Measurements from ENCODE around the gene KLHDC10.
"Not testable (repeated sequence)": the region's sequence is repeated elsewhere in the genome, so short reads cannot be mapped to it uniquely, and the experiment has no call there.

Gene KLHDC10, protein sequence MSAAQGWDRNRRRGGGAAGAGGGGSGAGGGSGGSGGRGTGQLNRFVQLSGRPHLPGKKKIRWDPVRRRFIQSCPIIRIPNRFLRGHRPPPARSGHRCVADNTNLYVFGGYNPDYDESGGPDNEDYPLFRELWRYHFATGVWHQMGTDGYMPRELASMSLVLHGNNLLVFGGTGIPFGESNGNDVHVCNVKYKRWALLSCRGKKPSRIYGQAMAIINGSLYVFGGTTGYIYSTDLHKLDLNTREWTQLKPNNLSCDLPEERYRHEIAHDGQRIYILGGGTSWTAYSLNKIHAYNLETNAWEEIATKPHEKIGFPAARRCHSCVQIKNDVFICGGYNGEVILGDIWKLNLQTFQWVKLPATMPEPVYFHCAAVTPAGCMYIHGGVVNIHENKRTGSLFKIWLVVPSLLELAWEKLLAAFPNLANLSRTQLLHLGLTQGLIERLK

GRCh38 chr7:130069978-130070860 lies at the start of gene KLHDC10:
Gene KLHDC10, plus strand, starts transcription at chr7:130070534. Its CDS starts 110 bp downstream, at chr7:130070644.
- peak; percentile 95 for DNase-seq

DNA sequence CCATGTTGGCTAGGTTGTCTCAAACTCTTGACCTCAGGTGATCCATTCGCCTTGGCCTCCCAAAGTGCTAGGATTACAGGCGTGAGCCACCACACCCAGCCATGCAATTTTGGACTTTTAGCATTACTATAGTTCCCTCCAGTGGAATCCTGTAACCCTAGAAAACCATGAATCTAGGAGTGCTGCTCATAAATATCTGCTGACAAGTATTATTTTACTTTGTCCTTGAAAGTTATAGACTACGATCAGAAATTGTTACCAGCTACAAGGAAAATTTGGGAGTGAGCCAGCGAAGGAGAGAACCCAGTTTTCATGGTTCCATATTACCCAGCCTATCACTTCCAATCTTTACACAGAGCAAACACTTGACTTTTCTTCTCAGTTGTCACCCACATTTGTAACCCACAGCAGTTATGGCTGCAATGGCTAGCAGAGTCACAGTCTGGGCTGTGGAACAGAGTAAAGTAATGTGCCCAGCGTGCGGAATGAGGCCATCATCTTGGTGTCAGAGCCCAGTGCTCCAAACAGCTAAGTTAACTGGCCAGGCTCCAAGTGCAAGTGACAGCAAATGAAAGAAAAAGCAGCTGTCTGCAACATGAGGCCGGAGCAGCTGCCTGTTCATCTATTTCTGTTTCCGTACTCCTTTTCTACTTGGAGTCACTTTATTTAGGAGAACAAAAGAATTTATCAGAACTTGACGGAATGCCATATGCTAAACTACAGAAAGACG lies 49.1 kb upstream of the KLHDC10 start:
- DNase-seq, result no peak

DNA sequence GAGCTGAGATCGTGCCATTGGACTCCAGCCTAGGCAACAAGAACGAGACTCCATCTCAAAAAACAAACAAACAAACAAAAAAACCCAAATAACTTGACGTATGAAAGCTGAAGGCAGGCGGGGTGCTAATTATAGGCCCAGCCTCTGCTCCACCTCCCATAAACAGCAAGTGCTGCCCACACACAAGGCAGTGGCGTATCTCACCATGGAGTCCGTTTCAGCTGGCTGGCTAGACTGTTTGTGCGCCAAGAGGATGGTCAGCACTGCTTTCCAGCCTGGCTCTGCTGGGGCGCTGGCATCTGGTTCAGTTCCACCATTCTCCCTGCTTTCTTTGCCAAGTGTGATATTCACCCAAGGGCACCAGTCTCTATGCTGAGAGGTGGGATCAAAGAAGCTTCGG lies 48.2 kb upstream of the KLHDC10 start:
- no peak for DNase-seq

DNA sequence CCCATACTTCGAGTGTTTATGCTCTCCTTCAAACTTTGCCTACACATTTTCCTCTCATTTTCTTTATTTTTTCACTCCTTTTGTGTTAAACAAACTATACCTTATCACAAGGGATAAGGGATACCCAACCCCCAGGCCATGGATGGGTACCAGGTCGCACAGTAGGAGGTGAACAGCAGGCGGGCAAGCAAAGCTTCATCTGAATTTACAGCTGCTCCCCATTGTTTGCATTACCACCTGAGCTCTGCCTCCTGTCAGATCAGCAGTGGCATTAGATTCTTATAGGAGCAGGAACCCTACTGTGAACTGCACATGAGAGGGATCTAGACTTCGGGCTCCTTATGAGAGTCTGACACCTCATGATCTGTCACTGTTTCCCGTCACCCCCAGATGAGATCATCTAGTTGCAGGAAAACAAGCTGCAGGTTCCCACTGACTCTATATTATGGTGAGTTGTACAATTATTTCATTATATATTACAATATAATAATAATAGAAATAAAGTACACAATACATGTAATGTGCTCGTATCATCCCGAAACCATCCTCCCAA lies 47.6 kb upstream of the KLHDC10 start:
- DNase-seq, result no peak

GRCh38 chr7:130024390-130024789 lies 45.9 kb upstream of the KLHDC10 start:
- no peak for DNase-seq

- no peak for DNase-seq
These were observed 37.6 kb upstream of the KLHDC10 start for GRCh38 chr7:130032698-130033097.

- no peak for DNase-seq
These were observed 32.6 kb upstream of the KLHDC10 start for GRCh38 chr7:130037703-130038102.

DNA sequence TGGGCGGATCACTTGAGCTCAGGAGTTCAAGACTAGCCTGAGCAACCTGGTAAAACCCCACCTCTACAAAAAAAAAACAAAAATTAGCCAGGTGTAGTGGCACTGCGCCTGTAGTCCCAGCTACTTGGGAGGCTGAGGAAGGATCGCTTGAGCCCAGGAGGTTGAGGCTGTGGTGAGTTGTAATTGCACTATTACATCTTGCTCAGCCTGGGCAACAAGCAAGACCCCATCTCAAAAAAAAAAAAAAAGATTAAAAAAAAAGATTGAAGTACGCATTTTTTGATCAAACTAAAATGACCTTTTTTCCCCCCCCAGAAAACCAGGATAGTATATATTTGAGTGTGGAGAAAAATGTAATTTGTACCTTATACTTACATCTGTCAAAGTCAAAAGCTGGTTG lies 29.8 kb upstream of the KLHDC10 start:
- no peak for DNase-seq

- no peak for DNase-seq
These were observed 22.5 kb upstream of the KLHDC10 start for GRCh38 chr7:130047831-130048230.

GRCh38 chr7:130048906-130049305 lies 21.4 kb upstream of the KLHDC10 start:
- DNase-seq, result no peak

GRCh38 chr7:130052250-130052649 lies 18.1 kb upstream of the KLHDC10 start:
- DNase-seq, result not testable (repeated sequence)

- DNase-seq, result not testable (repeated sequence)
These were observed 15.1 kb upstream of the KLHDC10 start for GRCh38 chr7:130055198-130055597.

DNA sequence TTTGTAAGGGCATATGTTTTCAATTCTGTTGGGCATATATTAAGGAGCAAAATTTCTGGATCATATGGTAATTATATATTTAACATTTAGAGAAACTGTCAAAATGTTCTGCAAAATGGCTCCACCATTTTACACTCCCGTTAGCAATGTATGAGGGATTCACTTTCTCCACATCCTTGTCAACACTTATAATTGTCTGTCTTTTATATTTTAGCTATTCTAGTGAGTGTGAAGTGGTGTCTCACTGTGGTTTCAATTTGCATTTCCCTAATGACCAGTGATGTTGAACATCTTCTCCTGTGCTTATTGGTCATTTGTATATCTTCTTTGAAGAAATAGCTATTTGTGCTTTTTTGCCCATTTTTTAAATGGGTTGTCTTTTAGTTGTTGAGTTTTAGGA lies 8.1 kb upstream of the KLHDC10 start:
- no peak for DNase-seq

DNA sequence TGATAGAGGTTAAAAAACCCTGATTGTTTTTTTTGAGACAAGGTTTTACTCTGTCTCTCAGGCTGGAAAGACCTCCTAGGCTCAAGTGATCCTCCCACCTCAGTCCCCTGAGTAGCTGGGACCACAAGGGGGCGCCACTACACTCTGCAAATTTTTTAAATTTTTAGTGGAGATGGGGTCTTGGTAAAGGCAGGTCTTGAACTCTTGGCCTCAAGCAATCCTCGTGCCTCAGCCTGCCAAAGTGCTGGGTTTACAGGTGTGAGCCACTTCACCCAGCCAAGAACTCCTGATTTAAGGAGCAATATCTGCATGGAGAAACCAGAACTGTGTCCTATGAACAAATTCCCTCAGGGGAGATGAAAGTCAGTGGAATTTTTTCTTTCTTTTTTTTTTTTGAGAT lies 7.3 kb upstream of the KLHDC10 start:
- DNase-seq, result peak; percentile 73

- DNase-seq, result not testable (repeated sequence)
These were observed 5.8 kb upstream of the KLHDC10 start for GRCh38 chr7:130064580-130064926.

DNA sequence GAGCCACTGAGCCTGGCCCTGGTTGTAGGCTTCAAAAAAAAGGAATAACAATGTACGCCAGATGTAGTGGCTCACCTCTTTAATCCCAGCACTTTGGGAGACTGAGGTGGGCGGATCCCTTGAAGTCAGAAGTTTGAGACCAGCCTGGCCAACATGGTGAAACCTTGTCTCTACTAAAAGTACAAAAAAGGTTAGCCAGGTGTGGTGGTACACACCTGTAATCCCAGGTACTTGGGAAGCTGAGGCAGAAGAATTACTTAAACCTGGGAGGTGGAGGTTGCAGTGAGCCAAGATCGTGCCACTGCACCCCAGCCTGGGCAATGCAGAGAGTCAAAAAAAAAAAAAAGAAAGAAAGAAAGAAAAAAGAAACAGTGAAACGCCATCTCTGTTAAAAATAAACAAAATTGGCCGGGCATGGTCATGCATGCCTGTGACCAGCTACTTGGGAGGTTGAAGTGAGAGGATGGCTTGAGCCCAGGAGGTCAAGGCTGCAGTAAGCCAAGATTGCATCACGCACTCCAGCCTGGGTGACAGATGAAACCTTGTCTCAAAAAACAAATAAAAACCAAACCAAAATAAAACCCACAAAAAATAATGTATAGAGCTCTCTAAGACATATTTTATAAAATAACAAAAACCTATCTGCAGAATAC lies 4.7 kb upstream of the KLHDC10 start:
- no peak for DNase-seq

DNA sequence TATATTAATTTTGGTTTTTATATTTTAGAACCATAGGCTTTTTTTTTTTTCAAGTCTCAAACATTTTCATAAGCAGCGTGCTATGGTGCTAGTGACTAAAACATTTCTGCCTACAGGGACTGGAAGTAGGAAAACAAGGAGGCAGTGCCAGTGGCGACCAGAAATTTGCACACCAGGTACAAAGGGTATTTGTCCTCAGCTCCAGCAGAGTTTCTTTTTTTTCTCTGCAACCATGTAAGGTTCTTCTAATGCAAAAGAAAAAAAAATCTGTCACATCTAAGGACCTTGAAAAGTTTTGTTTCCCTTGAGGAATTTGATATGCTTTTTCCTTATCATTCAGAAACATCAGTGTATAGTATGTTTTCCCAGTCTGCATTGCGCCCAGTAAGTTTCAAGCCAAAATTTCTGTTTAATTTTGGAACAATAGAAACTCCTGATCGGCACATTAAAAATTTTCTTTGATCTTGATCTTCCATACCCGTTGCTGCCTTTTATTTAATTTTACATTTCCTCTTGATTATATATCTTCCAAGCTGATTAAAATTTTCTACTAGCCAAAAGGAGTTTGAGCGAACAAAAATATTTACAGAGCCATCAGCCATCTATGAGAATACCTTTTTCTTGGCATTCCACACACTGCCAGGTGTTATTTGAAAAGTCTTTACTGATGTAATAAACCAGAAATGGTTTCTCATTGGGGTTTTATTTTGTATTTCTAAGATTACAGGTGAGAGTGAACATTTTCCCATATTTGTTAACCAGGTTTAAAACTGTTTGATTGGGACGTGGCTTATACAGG lies 956 bp upstream of the KLHDC10 start:
- no peak for DNase-seq

GRCh38 chr7:130070861-130071622 lies 708 bp downstream of the KLHDC10 start:
- no peak for DNase-seq

- peak; percentile 48 for DNase-seq
These were observed 1.6 kb downstream of the KLHDC10 start for GRCh38 chr7:130071701-130072622.

All from activated CD8-positive, alpha-beta memory T cell treated with anti-CD3 and anti-CD28 coated beads, Interleukin-2, amount 50 U/mL, for 4 hours (primary cell).